SK-N-SH (cell line): Measurements from ENCODE around the gene POU2F3. TPM values are rescaled to one million over a fixed set of nuclear protein-coding genes. Genes with fewer than 3 reads are reported as not detected.

Experiments
- CTCF ChIA-PET: fragments of 300-600, 350-600 bp; formaldehyde crosslinking; extraction: SDS; loops from one replicate; lab custom pipeline; 2021; lab: Yijun Ruan, JAX
- POLR2A ChIA-PET: fragments of 350-600 bp; sonication (Branson Sonifier 250); formaldehyde crosslinking; extraction: SDS; loops from one replicate; lab custom pipeline; 2020; ENCODE audit warnings: antibody characterized with exemption, inconsistent platforms; lab: Yijun Ruan, JAX
- DNase-seq: peaks from one replicate; pipeline ENCODE4 v3.0.0; 2012
- H2AFZ ChIP-seq: fragments of 200-600 bp; sonication (generic); 2 replicates; pipeline ENCODE4 v1.8.1; 2016; ENCODE audit warnings: antibody characterized with exemption, mild to moderate bottlenecking, low read depth
- H3F3A ChIP-seq: fragments of 200-600 bp; sonication (generic); replicated peaks from 2 replicates; pipeline ENCODE3; 2016; ENCODE audit warnings: antibody characterized with exemption, mild to moderate bottlenecking; ENCODE audit not compliant: insufficient read depth
- H3K27ac ChIP-seq, 2 experiments: fragments of 200-500 bp in 1 of 2; fragments of 200-600 bp in 1 of 2; sonication (Bioruptor generic) in 1 of 2; sonication (generic), shearing (Covaris generic) in 1 of 2; 2 replicates each; pipeline versions ENCODE4 v1.5.1 to v1.6.1; 2014 to 2016; ENCODE audit warnings: low read depth in 2 of 2, inconsistent platforms in 1 of 2, low read length in 1 of 2, mild to moderate bottlenecking in 1 of 2, mixed read lengths in 1 of 2
- H3K27me3 ChIP-seq: fragments of 200-600 bp; sonication (generic), shearing (Covaris generic); 2 replicates; pipeline ENCODE4 v1.6.1; 2016; ENCODE audit warnings: mixed run types; ENCODE audit not compliant: insufficient read depth
- H3K36me3 ChIP-seq, 2 experiments: fragments of 200-500 bp in 1 of 2; fragments of 200-600 bp in 1 of 2; sonication (Bioruptor generic) in 1 of 2; sonication (generic) in 1 of 2; replicated peaks in 1 of 2; 2 replicates each; pipeline versions ENCODE3 to v1.5.1; 2014 to 2016; ENCODE audit warnings: low read length in 1 of 2, mild to moderate bottlenecking in 1 of 2; ENCODE audit not compliant: insufficient read depth in 2 of 2, control insufficient read depth in 1 of 2
- H3K4me1 ChIP-seq, 2 experiments: fragments of 200-500 bp in 1 of 2; fragments of 200-600 bp in 1 of 2; sonication (Bioruptor generic) in 1 of 2; sonication (generic), shearing (Covaris generic) in 1 of 2; 2 replicates each; pipeline versions ENCODE4 v1.5.1 to v1.6.1; 2014 to 2016; ENCODE audit warnings: low read depth in 1 of 2, low read length in 1 of 2, mixed run types in 1 of 2; ENCODE audit not compliant: insufficient read depth in 2 of 2, control insufficient read depth in 1 of 2
- H3K4me2 ChIP-seq: fragments of 200-600 bp; sonication (generic), shearing (Covaris generic); 2 replicates; pipeline ENCODE4 v1.6.1; 2017; ENCODE audit warnings: mixed run types
- H3K4me3 ChIP-seq, 2 experiments: fragments of 200-500 bp in 1 of 2; fragments of 200-600 bp in 1 of 2; sonication (Bioruptor generic) in 1 of 2; sonication (generic), shearing (Covaris generic) in 1 of 2; 2 replicates each; pipeline versions ENCODE4 v1.5.1 to v1.8.1; 2014 to 2016; ENCODE audit warnings: low read depth in 2 of 2, inconsistent platforms in 1 of 2, low read length in 1 of 2, mild to moderate bottlenecking in 1 of 2, mixed read lengths in 1 of 2, moderate library complexity in 1 of 2
- H3K79me2 ChIP-seq: fragments of 200-600 bp; sonication (generic); 2 replicates; pipeline ENCODE4 v1.8.1; 2017; ENCODE audit warnings: mild to moderate bottlenecking; ENCODE audit not compliant: insufficient read depth
- H3K9ac ChIP-seq: fragments of 200-600 bp; sonication (generic); 2 replicates; pipeline ENCODE4 v1.6.1; 2017; ENCODE audit warnings: mixed run types
- H3K9me2 ChIP-seq: fragments of 200-600 bp; sonication (generic); 2 replicates; pipeline ENCODE4 v1.6.1; 2017; ENCODE audit warnings: mixed run types
- H3K9me3 ChIP-seq: fragments of 200-600 bp; sonication (generic); 2 replicates; pipeline ENCODE4 v1.6.1; 2017; ENCODE audit warnings: mixed run types, mild to moderate bottlenecking, moderate library complexity
- H4K20me1 ChIP-seq: fragments of 200-600 bp; sonication (generic); 2 replicates; pipeline ENCODE4 v1.6.1; 2017; ENCODE audit warnings: mild to moderate bottlenecking, mixed run types; ENCODE audit not compliant: insufficient read depth
- CTCF ChIP-seq: fragments of 200-600 bp; sonication (generic); IDR thresholded peaks from 2 replicates; pipeline ENCODE4 v1.6.1; 2017; ENCODE audit warnings: antibody characterized with exemption, mild to moderate bottlenecking, moderate library complexity
- EP300 ChIP-seq, 2 experiments: IDR thresholded peaks; 2 replicates each; pipeline versions ENCODE4 v1.4.0 to v1.6.1; 2012; ENCODE audit warnings: borderline replicate concordance in 1 of 2, low read depth in 1 of 2, low read length in 1 of 2
- FOSL2 ChIP-seq: IDR thresholded peaks from 2 replicates; pipeline ENCODE4 v1.4.0; 2012; ENCODE audit warnings: low read depth, mild to moderate bottlenecking, moderate library complexity, borderline replicate concordance
- FOXJ3 ChIP-seq: sonication (generic); formaldehyde crosslinking; IDR thresholded peaks from 2 replicates; pipeline ENCODE4 v1.5.1; 2020; ENCODE audit warnings: mild to moderate bottlenecking, missing genetic modification reagents
- JUND ChIP-seq: IDR thresholded peaks from 2 replicates; pipeline ENCODE4 v1.4.0; 2012
- MAX ChIP-seq: IDR thresholded peaks from 2 replicates; pipeline ENCODE4 v1.4.0; 2012; ENCODE audit warnings: low read depth
- NFIC ChIP-seq: IDR thresholded peaks from 2 replicates; pipeline ENCODE4 v1.4.0; 2012; ENCODE audit warnings: borderline replicate concordance
- NRF1 ChIP-seq: IDR thresholded peaks from 2 replicates; pipeline ENCODE4 v1.6.1; 2012; ENCODE audit warnings: low read depth, mild to moderate bottlenecking, low read length
- PBX3 ChIP-seq: IDR thresholded peaks from 2 replicates; pipeline ENCODE4; 2012
- RAD21 ChIP-seq: IDR thresholded peaks from 2 replicates; pipeline ENCODE4 v1.6.1; 2012; ENCODE audit warnings: mild to moderate bottlenecking, low read length
- SIN3A ChIP-seq: IDR thresholded peaks from 2 replicates; pipeline ENCODE4 v1.6.1; 2012; ENCODE audit warnings: low read depth, mild to moderate bottlenecking, low read length, moderate library complexity, borderline replicate concordance
- TEAD4 ChIP-seq: IDR thresholded peaks from 2 replicates; pipeline ENCODE4 v1.4.0; 2012; ENCODE audit warnings: mild to moderate bottlenecking, borderline replicate concordance; ENCODE audit not compliant: insufficient read depth
- USF1 ChIP-seq: IDR thresholded peaks from 2 replicates; pipeline ENCODE4 v1.4.0; 2012; ENCODE audit warnings: low read depth, borderline replicate concordance
- YY1 ChIP-seq: IDR thresholded peaks from 2 replicates; pipeline ENCODE4 v1.4.0; 2012; ENCODE audit warnings: low read depth, mild to moderate bottlenecking
- WGBS: methylation state at CpG from one replicate; pipeline ENCODE4 v1.1.6; 2017; ENCODE audit warnings: low lambda C conversion rate; 5-methylcytosine and 5-hydroxymethylcytosine counted together
- polyA plus RNA-seq, 3 experiments: library from polyadenylated mRNA; depleted of rRNA; stranded (reverse); fragments of >200 nt; gene quantifications; 2 replicates each; pipeline ENCODE4 v1.2.3, GENCODE V29; 2012
- TF ChIP-seq, protein P1 (sequence below): fragments of 150-350 bp; IDR thresholded peaks from 2 replicates; pipeline ENCODE4 v1.6.1; 2016; ENCODE audit warnings: mild to moderate bottlenecking, low read depth, low read length
- TF ChIP-seq, protein P2 (sequence below): fragments of 150-350 bp; IDR thresholded peaks from 2 replicates; pipeline ENCODE4 v1.6.1; 2017; ENCODE audit warnings: antibody characterized with exemption, low read length, low read depth, borderline replicate concordance

Gene POU2F3
- polyA plus RNA-seq, 1 of the 3 experiments (the other 2 are of a cell fraction), result 0.02 TPM

- peaks cover 26% of the 10 kb centered on the region; the same call in 1 of the 2 replicates for H3K27me3 ChIP-seq
- no peaks in the 10 kb centered on the region for H3F3A ChIP-seq
- TF ChIP-seq YY1 (no peak), JUND (no peak), CTCF (no peak), USF1 (no peak), EP300 (IDR thresholded peaks at IDR 0.05; ENCODE audit: borderline replicate concordance in 1 of 2, low read depth in 1 of 2, low read length in 1 of 2) (no peak), FOSL2 (no peak), FOXJ3 (CRISPR knock-in tag) (no peak), RAD21 (no peak), TEAD4 (no peak), MAX (no peak)
- H3K36me3 ChIP-seq, result no peaks in the 10 kb centered on the region
- H3K4me3 ChIP-seq, result no peak overlapping the region
- no peak for DNase-seq
- H3K4me1 ChIP-seq, result peaks cover 0 to 6% of the 10 kb centered on the region in 2 experiments; a peak in 1 of 4 replicates
- no peaks in the 10 kb centered on the region for H3K79me2 ChIP-seq
- H3K9me2 ChIP-seq, result no peaks in the 10 kb centered on the region
- H3K9me3 ChIP-seq, result no peaks in the 10 kb centered on the region
- no peak overlapping the region for H3K9ac ChIP-seq
- no peaks in the 10 kb centered on the region for H4K20me1 ChIP-seq
- no peak overlapping the region for H3K27ac ChIP-seq
- H3K4me2 ChIP-seq, result no peak overlapping the region
- no peak overlapping the region for H2AFZ ChIP-seq
- ChIA-PET POLR2A (no interaction called here), CTCF (interaction anchor here (1.0 to 1.3 kb wide), 2 partner anchors 44 to 47 kb away, joined by 3 to 4 read pairs; no protein-coding TSS in a partner anchor)
- 42% methylated on average over 3 of the region's 9 CpGs for WGBS
These were observed 15.6 kb downstream of the POU2F3 start for GRCh38 chr11:120255519-120255866.

GRCh38 chr11:120256178-120256577, 16.2 kb downstream of the POU2F3 start:
- TF ChIP-seq, protein P1, sequence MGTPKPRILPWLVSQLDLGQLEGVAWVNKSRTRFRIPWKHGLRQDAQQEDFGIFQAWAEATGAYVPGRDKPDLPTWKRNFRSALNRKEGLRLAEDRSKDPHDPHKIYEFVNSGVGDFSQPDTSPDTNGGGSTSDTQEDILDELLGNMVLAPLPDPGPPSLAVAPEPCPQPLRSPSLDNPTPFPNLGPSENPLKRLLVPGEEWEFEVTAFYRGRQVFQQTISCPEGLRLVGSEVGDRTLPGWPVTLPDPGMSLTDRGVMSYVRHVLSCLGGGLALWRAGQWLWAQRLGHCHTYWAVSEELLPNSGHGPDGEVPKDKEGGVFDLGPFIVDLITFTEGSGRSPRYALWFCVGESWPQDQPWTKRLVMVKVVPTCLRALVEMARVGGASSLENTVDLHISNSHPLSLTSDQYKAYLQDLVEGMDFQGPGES, result no peak
- no peak for TF ChIP-seq SIN3A
- TF ChIP-seq NRF1, result no peak
- no peak for TF ChIP-seq USF1
- no peak for TF ChIP-seq RAD21
- TF ChIP-seq, protein P2, sequence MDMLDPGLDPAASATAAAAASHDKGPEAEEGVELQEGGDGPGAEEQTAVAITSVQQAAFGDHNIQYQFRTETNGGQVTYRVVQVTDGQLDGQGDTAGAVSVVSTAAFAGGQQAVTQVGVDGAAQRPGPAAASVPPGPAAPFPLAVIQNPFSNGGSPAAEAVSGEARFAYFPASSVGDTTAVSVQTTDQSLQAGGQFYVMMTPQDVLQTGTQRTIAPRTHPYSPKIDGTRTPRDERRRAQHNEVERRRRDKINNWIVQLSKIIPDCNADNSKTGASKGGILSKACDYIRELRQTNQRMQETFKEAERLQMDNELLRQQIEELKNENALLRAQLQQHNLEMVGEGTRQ, result no peak
- TF ChIP-seq NFIC, result no peak
- TF ChIP-seq PBX3, result no peak
- no peaks in the 10 kb centered on the region for H3K9me3 ChIP-seq
- DNase-seq, result no peak
- H3F3A ChIP-seq, result no peaks in the 10 kb centered on the region
- POLR2A ChIA-PET, result no interaction called here
- peaks cover 26% of the 10 kb centered on the region; the same call in 1 of the 2 replicates for H3K27me3 ChIP-seq
- H3K9me2 ChIP-seq, result no peaks in the 10 kb centered on the region
- 71% methylated on average over 1 of the region's 4 CpGs for WGBS
- no peaks in the 10 kb centered on the region for H4K20me1 ChIP-seq
- H3K36me3 ChIP-seq, result no peaks in the 10 kb centered on the region
- no peak overlapping the region for H3K27ac ChIP-seq
- CTCF ChIA-PET, result interaction anchor here (1.5 kb wide), 1 partner anchor 13 kb away, joined by 6 read pairs; no protein-coding TSS in a partner anchor
- no peak overlapping the region for H3K4me3 ChIP-seq
- H3K79me2 ChIP-seq, result no peaks in the 10 kb centered on the region
- peaks cover 0 to 6% of the 10 kb centered on the region in 2 experiments; a peak in 1 of 4 replicates for H3K4me1 ChIP-seq
- no peak overlapping the region for H3K4me2 ChIP-seq
- no peak overlapping the region for H2AFZ ChIP-seq
- H3K9ac ChIP-seq, result no peak overlapping the region
